ENCODE data around the gene EMC10.
"Not testable (repeated sequence)": the region's sequence is repeated elsewhere in the genome, so short reads cannot be mapped to it uniquely, and the experiment has no call there.

The EMC10 gene

GRCh38 chr19:50476224-50476906, at the start of gene EMC10, which contains the start of gene GARIN5A:
EMC10 (plus strand) TSS chr19:50476507; CDS start chr19:50476545, 38 bp downstream.
GARIN5A (minus strand) TSS chr19:50476848; CDS start chr19:50476388, 460 bp downstream.
- peak; percentile 82 to 91 for DNase-seq (ENCODE audit: low read depth in 2 of 2)

- DNase-seq (ENCODE audit: low read depth in 2 of 2): no peak
Measured at GRCh38 chr19:50427318-50427925, 48.9 kb upstream of the EMC10 start.

- peak in 1 of 2 donors; percentile 22 for DNase-seq (ENCODE audit: low read depth in 2 of 2)
Measured at GRCh38 chr19:50427997-50428425, 48.3 kb upstream of the EMC10 start.

- DNase-seq (ENCODE audit: low read depth in 2 of 2): no peak
Measured at GRCh38 chr19:50428772-50429463, 47.4 kb upstream of the EMC10 start.

DNA sequence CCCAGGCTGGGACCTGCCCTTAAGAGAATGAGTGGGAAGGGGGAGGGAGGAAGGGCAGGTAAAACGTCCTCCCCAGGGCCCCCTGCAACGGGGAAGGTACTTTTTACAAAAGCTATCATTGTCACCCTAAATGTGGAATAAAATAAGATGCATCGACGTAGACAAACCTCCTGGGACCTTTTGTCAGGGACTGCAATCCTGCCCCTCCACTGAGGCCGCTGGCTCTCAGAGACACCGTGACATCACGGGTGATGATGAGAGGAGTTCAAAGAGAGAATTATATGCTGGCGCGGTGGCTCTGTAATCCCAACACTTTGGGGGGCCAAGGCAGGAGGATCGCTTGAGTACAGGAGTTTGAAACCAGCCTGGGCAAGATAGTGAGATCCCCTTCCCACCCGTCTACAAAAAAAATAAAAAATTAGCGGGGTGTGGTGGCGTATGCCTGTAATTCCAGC, 45.4 kb upstream of the EMC10 start:
- no peak for DNase-seq (ENCODE audit: low read depth in 2 of 2)

DNA sequence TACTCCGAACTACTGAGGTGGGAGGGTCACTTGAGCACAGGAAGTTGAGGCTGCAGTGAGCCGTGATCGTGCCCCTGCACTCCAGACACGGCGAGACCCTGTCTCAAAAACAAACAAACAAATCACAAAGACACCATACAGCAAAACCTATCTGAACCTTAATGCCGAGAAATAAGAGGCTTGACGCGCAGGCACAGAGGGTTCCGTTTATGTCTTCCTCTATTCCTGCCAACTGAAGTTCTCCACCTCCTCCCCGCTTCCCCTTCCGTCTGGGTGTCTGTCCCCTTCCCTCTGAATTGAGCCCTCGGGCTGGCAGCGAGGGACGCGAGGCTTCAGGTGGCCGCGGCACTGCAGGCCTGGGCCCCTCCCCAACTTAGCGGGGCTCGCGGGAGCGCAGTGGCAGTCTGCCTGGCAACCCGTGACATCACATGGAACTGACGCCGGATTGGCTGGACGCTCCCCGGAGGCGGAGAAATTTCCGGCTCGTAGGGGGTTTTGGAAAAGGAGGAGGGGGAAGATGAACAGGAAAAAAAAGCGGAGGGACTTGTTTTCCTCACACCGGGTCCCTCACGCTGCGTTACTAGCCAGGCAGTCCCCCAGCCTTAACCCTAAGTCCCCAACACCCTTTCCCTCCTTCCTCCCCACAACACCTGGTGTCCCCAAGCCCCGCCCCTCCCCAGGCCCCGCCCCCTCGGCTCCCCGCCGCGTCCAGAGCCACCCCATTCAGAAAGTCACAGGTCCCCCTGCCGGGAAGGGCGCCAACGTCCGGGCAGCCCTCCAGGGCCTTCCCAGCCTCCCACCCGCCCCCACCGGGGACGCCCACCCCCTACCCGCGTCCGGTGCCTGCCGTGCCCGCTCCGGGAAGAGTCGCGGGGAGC, 44.7 kb upstream of the EMC10 start:
- DNase-seq (ENCODE audit: low read depth in 2 of 2): peak; percentile 72 to 82

- DNase-seq (ENCODE audit: low read depth in 2 of 2): no peak
Measured at GRCh38 chr19:50432221-50433028, 43.9 kb upstream of the EMC10 start, which contains the start of gene MYBPC2. MYBPC2 (plus strand) TSS chr19:50432892; CDS start chr19:50432954, 62 bp downstream.

GRCh38 chr19:50433201-50434180, 42.8 kb upstream of the EMC10 start:
- DNase-seq (ENCODE audit: low read depth in 2 of 2): no peak

GRCh38 chr19:50434525-50434924, 41.8 kb upstream of the EMC10 start:
- no peak for DNase-seq (ENCODE audit: low read depth in 2 of 2)

DNA sequence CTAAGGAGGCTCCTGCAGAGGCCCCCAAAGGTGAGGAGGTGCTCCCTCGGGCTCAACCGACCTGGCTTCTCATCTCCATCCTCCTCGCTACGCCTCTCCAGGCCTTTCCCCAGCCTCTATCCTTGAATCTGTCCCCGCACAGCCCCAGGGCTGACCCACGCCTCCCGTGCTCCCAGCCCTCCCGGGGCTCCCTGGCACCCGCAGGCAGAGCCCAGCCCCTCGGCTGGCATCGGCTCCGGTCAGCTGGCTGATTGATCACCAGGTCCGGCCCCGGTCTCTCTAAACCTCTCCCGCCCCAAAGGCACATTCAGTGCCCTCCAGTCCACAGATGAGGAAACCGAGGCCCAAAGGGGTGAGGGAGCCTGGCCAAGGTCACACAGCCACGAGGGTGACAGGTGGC, 41.1 kb upstream of the EMC10 start:
- DNase-seq (ENCODE audit: low read depth in 2 of 2): no peak

DNA sequence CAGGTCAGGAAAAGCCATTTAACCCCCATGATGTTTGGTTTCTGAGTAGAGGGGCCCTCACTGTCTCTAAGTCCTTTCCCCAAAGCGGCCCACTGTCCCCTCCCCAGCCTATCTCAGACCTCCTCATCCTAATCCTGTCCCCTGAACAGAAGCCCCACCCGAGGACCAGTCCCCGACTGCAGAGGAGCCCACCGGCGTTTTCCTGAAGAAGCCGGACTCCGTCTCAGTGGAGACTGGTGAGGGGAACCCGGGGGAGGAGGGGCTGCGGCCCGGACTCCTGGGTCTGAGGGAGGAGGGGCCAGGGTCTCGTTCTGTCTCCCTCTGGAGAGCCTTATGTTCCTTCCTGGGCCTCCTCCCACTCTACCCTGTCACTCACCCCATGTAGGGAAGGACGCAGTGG, 40.7 kb upstream of the EMC10 start:
- DNase-seq (ENCODE audit: low read depth in 2 of 2): no peak

DNA sequence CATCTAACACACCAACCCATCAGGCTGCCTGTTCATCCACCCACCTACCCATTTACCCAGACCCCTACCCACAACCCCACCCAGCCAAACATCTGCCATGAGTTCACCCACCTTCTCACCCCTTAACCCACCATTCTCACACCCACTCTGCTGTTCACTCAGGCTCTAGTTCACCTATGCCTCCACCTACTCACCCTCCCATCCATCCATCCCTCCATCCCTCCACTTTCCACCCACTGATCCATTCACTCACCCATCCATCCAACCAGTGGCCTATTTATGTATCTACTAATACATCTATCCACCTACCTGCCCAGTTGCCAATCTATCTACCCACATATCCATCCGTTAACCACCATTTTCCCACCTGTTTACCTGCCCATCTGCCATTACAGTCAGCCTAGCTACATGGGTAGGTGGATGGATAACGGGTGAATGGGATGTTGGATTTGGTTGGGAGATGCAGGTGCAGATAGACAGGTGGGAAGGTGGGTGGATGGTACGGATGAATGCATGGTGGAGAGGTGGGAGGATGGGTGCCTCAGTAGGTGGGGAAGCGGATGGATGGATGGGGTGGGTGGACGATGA, 38.4 kb upstream of the EMC10 start:
- DNase-seq (ENCODE audit: low read depth in 2 of 2): no peak

GRCh38 chr19:50439130-50439529, 37.2 kb upstream of the EMC10 start:
- DNase-seq (ENCODE audit: low read depth in 2 of 2): not testable (repeated sequence)

GRCh38 chr19:50444059-50444458, 32.2 kb upstream of the EMC10 start:
- no peak for DNase-seq (ENCODE audit: low read depth in 2 of 2)

DNA sequence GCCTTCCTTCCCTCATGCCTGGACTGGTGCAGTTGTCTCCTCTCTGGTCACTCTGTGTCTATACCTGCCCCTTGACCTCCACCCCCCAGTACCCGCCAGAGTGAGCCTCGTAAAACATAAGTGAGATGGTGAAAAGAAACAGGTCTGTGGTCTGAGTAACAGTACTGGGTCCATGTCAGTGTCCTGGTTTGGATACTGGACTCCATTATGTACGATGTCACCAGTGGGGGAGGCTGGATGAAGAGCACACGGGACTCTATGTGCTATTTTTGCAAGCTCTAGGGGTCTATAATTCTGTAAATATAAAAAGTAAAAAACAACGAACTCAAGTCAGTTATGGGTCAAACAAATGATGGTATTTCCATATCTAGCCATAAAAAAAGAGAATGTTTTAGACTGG, 29.3 kb upstream of the EMC10 start:
- DNase-seq (ENCODE audit: low read depth in 2 of 2): no peak

GRCh38 chr19:50447750-50448149, 28.6 kb upstream of the EMC10 start:
- no peak for DNase-seq (ENCODE audit: low read depth in 2 of 2)

DNA sequence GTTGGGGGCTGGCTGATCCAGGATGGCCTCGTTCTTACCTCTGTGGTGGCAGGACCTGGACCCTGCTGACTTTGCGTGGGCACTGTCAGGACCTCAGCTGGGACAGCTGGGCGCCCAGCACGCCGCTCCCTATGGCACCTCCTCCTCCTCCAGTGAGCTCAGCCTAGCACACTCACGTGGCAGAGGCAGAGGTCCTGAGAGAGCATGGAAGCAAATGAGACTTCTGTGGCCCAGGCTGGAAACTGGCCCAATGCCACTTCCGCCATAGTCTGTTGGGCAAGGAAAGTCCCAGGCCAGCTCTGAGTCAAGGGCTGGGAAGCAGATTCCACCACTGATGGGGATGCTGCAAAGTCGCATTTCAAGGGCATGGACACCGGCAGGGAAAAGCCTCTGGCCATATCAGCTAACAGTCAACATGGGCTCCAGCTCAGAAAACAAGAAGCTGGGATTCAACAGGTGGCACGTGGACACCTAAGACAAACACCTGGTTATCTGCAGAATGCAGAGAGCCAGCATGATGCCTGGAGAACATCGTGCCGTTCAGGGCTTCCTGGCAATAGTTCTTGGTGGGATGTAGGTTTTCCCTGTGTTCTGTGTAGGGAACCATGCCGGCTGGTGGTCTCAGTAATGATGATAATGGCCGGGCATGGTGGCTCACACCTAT, 26.9 kb upstream of the EMC10 start:
- DNase-seq (ENCODE audit: low read depth in 2 of 2): no peak

DNA sequence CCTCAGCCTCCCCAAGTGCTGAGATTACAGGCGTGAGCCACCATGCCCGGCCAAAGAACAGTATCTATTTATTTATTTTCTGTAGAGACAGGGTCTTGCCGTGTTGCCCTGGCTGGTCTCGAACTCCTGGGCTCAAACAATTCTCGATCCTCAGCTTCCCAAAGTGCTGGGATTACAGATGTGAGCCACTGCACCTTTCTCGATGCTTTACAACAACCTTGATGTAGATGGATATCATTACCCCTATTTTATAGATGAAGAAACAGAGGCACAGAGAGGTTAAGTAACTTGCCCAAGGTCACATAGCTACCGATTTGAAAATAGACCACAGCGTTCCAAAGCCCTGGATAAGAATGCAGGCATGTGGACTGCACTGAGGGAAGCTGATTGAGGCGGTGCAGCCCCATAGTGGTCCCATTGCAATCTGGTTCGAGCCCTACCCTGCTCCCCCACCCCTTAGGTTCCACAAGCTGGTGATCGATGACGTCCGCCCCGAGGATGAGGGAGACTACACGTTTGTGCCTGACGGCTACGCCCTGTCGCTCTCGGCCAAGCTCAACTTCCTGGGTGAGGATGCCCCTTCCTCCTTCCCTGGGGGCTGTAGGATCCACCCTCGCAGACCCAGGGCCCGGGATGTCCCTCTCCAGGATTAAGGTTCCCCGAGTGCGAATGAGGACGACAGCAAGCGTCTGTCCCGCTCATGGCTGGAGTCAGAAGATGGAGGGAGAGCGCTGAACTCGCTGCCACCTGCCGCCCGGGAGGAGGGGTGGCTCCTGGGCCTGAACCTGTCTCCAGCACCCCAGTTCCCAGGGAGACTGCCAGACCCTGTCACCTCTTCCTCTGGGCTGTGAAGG, 25.7 kb upstream of the EMC10 start:
- DNase-seq (ENCODE audit: low read depth in 2 of 2): no peak
